H1 (cell line): ENCODE results near the gene TBC1D22A. TPM values are rescaled to one million over a fixed set of nuclear protein-coding genes. Genes with fewer than 3 reads are reported as not detected.

Experiments
- CTCF ChIA-PET: fragments of 300-600 bp; sonication (Branson Sonifier 250); formaldehyde crosslinking; loops from one replicate; lab custom pipeline; 2021; ENCODE audit not compliant: partially characterized antibody; lab: Charles Lee
- POLR2A ChIA-PET: fragments of 300-600 bp; sonication (Branson Sonifier 250); formaldehyde crosslinking; loops from one replicate; lab custom pipeline; 2021; ENCODE audit warnings: inconsistent platforms; ENCODE audit not compliant: partially characterized antibody; lab: Charles Lee
- DNase-seq, 2 experiments: peaks; one replicate each; pipeline versions ENCODE4 v3.0.0 to v3.0.0-alpha.2; 2010 to 2022; ENCODE audit warnings: low spot score in 2 of 2, low read depth in 1 of 2, mixed read lengths in 1 of 2
- FAIRE-seq: peaks from 2 replicates; lab custom pipeline; 2011; peaks lifted over from hg19 to GRCh38; lab: Jason Lieb, UNC
- H2AFZ ChIP-seq: 2 replicates; pipeline ENCODE4 v1.8.1; 2012; ENCODE audit warnings: low read length, inconsistent platforms
- H2AK5ac ChIP-seq: 2 replicates; pipeline ENCODE4 v1.6.1; 2013; ENCODE audit warnings: low read depth, low read length
- H2BK120ac ChIP-seq: replicated peaks from 2 replicates; pipeline ENCODE3; 2013; ENCODE audit warnings: low read depth, low read length, inconsistent platforms
- H2BK12ac ChIP-seq: 2 replicates; pipeline ENCODE4 v1.6.1; 2013; ENCODE audit warnings: low read depth, low read length
- H2BK15ac ChIP-seq: 2 replicates; pipeline ENCODE4 v1.6.1; 2013; ENCODE audit warnings: low read length
- H2BK20ac ChIP-seq: 2 replicates; pipeline ENCODE4 v1.6.1; 2013; ENCODE audit warnings: low read length
- H2BK5ac ChIP-seq: 2 replicates; pipeline ENCODE4 v1.6.1; 2013; ENCODE audit warnings: low read depth, low read length
- H3K14ac ChIP-seq: 2 replicates; pipeline ENCODE4 v1.6.1; 2013; ENCODE audit warnings: inconsistent platforms; ENCODE audit not compliant: insufficient read length
- H3K18ac ChIP-seq: 2 replicates; pipeline ENCODE4 v1.6.1; 2013; ENCODE audit warnings: low read length; ENCODE audit errors: extremely low read depth
- H3K23ac ChIP-seq: 2 replicates; pipeline ENCODE4 v1.6.1; 2013; ENCODE audit warnings: inconsistent platforms; ENCODE audit not compliant: insufficient read length
- H3K23me2 ChIP-seq: 2 replicates; pipeline ENCODE4 v1.6.1; 2013; ENCODE audit warnings: low read depth, low read length
- H3K27ac ChIP-seq: 2 replicates; pipeline ENCODE4 v1.6.1; 2011; ENCODE audit warnings: low read depth, low read length, inconsistent platforms
- H3K27me3 ChIP-seq, 4 experiments: replicated peaks in 1 of 4; 1 replicate in 1 of 4; 2 replicates in 3 of 4; pipeline versions ENCODE4 v1.6.1 to v1.8.1; 2011 to 2013; ENCODE audit warnings: low read length in 3 of 4, mild to moderate bottlenecking in 3 of 4, inconsistent platforms in 2 of 4, mixed read lengths in 2 of 4, moderate library complexity in 1 of 4; ENCODE audit not compliant: control insufficient read depth in 3 of 4, insufficient read depth in 3 of 4; ENCODE audit errors: extremely low read depth in 1 of 4
- H3K36me3 ChIP-seq, 4 experiments: 2 replicates each; pipeline versions ENCODE4 v1.6.1 to v1.8.1; 2011 to 2013; ENCODE audit warnings: mild to moderate bottlenecking in 4 of 4, low read length in 3 of 4, moderate library complexity in 2 of 4, control low read depth in 1 of 4, inconsistent platforms in 1 of 4; ENCODE audit not compliant: insufficient read depth in 4 of 4, control insufficient read depth in 2 of 4
- H3K4ac ChIP-seq: replicated peaks from 2 replicates; pipeline ENCODE3; 2013; ENCODE audit warnings: low read length, low read depth, mixed read lengths, inconsistent platforms; ENCODE audit not compliant: insufficient read length
- H3K4me1 ChIP-seq, 4 experiments: replicated peaks in 1 of 4; 1 replicate in 1 of 4; 2 replicates in 3 of 4; pipeline versions ENCODE4 v1.6.1 to v1.8.1; 2011 to 2013; ENCODE audit warnings: low read length in 3 of 4, inconsistent platforms in 2 of 4, mixed read lengths in 1 of 4; ENCODE audit not compliant: insufficient read depth in 4 of 4, control insufficient read depth in 3 of 4
- H3K4me2 ChIP-seq, 2 experiments: 2 replicates each; pipeline versions ENCODE4 v1.6.1 to v1.8.1; 2011 to 2013; ENCODE audit warnings: low read depth in 2 of 2, low read length in 2 of 2, control low read depth in 1 of 2, inconsistent platforms in 1 of 2, mild to moderate bottlenecking in 1 of 2; ENCODE audit not compliant: insufficient read depth in 1 of 2
- H3K4me3 ChIP-seq, 4 experiments: fragments of 200-600, 300-600 bp in 1 of 4; sonication (generic), shearing (Covaris generic), sonication (Bioruptor Twin) in 1 of 4; 2 replicates each; pipeline versions ENCODE4 v1.5.1 to v1.8.1; 2011 to 2016; ENCODE audit warnings: low read length in 4 of 4, low read depth in 3 of 4, control low read depth in 2 of 4, inconsistent platforms in 2 of 4, mild to moderate bottlenecking in 2 of 4, mixed read lengths in 1 of 4, moderate library complexity in 1 of 4; ENCODE audit not compliant: insufficient read depth in 2 of 4; ENCODE audit errors: extremely low read depth in 1 of 4
- H3K56ac ChIP-seq: replicated peaks from 2 replicates; pipeline ENCODE3; 2013; ENCODE audit warnings: low read depth, mild to moderate bottlenecking, mixed read lengths, low read length, inconsistent platforms; ENCODE audit not compliant: insufficient read length
- H3K79me1 ChIP-seq: 2 replicates; pipeline ENCODE4 v1.6.1; 2013; ENCODE audit warnings: low read depth, low read length, control low read depth
- H3K79me2 ChIP-seq, 2 experiments: 2 replicates each; pipeline versions ENCODE4 v1.6.1 to v1.8.1; 2012 to 2013; ENCODE audit warnings: low read length in 2 of 2, mild to moderate bottlenecking in 2 of 2, inconsistent platforms in 1 of 2; ENCODE audit not compliant: insufficient read depth in 2 of 2, control insufficient read depth in 1 of 2
- H3K9ac ChIP-seq, 4 experiments: replicated peaks in 1 of 4; 1 replicate in 1 of 4; 2 replicates in 3 of 4; pipeline versions ENCODE4 v1.6.1 to v1.8.1; 2011 to 2013; ENCODE audit warnings: low read depth in 3 of 4, low read length in 3 of 4, control low read depth in 2 of 4, mild to moderate bottlenecking in 2 of 4, moderate library complexity in 2 of 4, inconsistent platforms in 1 of 4; ENCODE audit errors: extremely low read depth in 1 of 4
- H3K9me3 ChIP-seq, 2 experiments: 2 replicates each; pipeline versions ENCODE4 v1.6.1 to v1.8.1; 2012 to 2013; ENCODE audit warnings: mild to moderate bottlenecking in 2 of 2, moderate library complexity in 2 of 2, control low read depth in 1 of 2, inconsistent platforms in 1 of 2, low read depth in 1 of 2, low read length in 1 of 2, mixed read lengths in 1 of 2; ENCODE audit not compliant: insufficient read depth in 2 of 2
- H4K20me1 ChIP-seq, 2 experiments: replicated peaks in 1 of 2; 2 replicates each; pipeline versions ENCODE3 to v1.8.1; 2011 to 2013; ENCODE audit warnings: inconsistent platforms in 2 of 2, low read length in 2 of 2, mild to moderate bottlenecking in 1 of 2; ENCODE audit not compliant: insufficient read depth in 2 of 2, control insufficient read depth in 1 of 2
- H4K5ac ChIP-seq: 2 replicates; pipeline ENCODE4 v1.6.1; 2013; ENCODE audit warnings: low read length, low read depth, mixed read lengths, inconsistent platforms; ENCODE audit not compliant: insufficient read length
- H4K8ac ChIP-seq: 2 replicates; pipeline ENCODE4 v1.8.0; 2013; ENCODE audit warnings: mild to moderate bottlenecking, moderate library complexity, low read length, inconsistent platforms; ENCODE audit not compliant: insufficient read depth; ENCODE audit errors: extremely low read depth
- H4K91ac ChIP-seq: replicated peaks from 2 replicates; pipeline ENCODE3; 2013; ENCODE audit warnings: low read length, mixed read lengths, inconsistent platforms; ENCODE audit not compliant: insufficient read length
- WGBS, 2 experiments: shearing (Covaris generic) in 1 of 2; methylation state at CpG; one replicate each; pipeline versions ENCODE4 v1.1.6 to v1.1.7; 2013 to 2015; ENCODE audit warnings: low lambda C conversion rate in 2 of 2, mixed read lengths in 2 of 2, inconsistent platforms in 1 of 2, low coverage in 1 of 2, missing lambda C conversion rate in 1 of 2; ENCODE audit not compliant: insufficient replicate concordance in 2 of 2, insufficient coverage in 1 of 2, insufficient read length in 1 of 2; ENCODE audit errors: extremely low coverage in 1 of 2, missing lambda C conversion rate in 1 of 2; 5-methylcytosine and 5-hydroxymethylcytosine counted together
- polyA plus RNA-seq, 7 experiments: library from polyadenylated mRNA; depleted of rRNA in 3 of 7; stranded (reverse) in 5 of 7; unstranded in 2 of 7; fragments of >200 nt in 5 of 7; fragments of 200-250 nt in 2 of 7; gene quantifications; 1 replicate in 5 of 7; 2 replicates in 1 of 7; 4 replicates in 1 of 7; pipeline versions ENCODE4 v1.2.1 to v1.2.3, GENCODE V29; 2011 to 2013; ENCODE audit warnings: missing spikeins in 2 of 7, mixed read lengths in 2 of 7
- total RNA-seq: library from RNA; stranded (reverse); fragmentation: NEBNext Ultra II Directional; extraction: Animal tissue kit (Norgen Biotek cat#: 25700); gene quantifications from 2 replicates; pipeline ENCODE4 v1.2.1, GENCODE V29; 2021

TBC1D22A gene
- total and polyA plus RNA-seq, 2 of the 8 experiments (the other 6 are each of a cell fraction or from before 2014, with no cell fraction given) = 11.9 to 18.4 TPM

- H2BK20ac ChIP-seq = no peak overlapping the region
- 18% methylated on average over 9 of the region's 9 CpGs; no CpG with 5 or more reads in 1 of the 2 experiments for WGBS, 2 experiments
- no peak overlapping the region for H2BK15ac ChIP-seq
- H3K27ac ChIP-seq = no peak overlapping the region
- H2BK120ac ChIP-seq = no peak overlapping the region
- H4K8ac ChIP-seq = no peak overlapping the region
- no peak for FAIRE-seq
- POLR2A ChIA-PET = no interaction called here
- no peaks in the 10 kb centered on the region for H3K79me2 ChIP-seq
- H4K5ac ChIP-seq = no peak overlapping the region
- H3K4me1 ChIP-seq = peaks cover 6 to 25% (median 10%) of the 10 kb centered on the region in 4 experiments; a peak in 6 of 7 replicates
- H4K91ac ChIP-seq = no peak overlapping the region
- no peak overlapping the region for H2AFZ ChIP-seq
- H3K36me3 ChIP-seq = no peaks in the 10 kb centered on the region
- no peak overlapping the region for H2AK5ac ChIP-seq
- no peak overlapping the region for H3K56ac ChIP-seq
- H3K4ac ChIP-seq = no peak overlapping the region
- H3K9me3 ChIP-seq = no peaks in the 10 kb centered on the region
- peaks cover 0 to 2% of the 10 kb centered on the region in 2 experiments for H4K20me1 ChIP-seq
- no peak overlapping the region for H3K23ac ChIP-seq
- peaks cover 0 to 6% (median 2%) of the 10 kb centered on the region in 4 experiments; a peak in 3 of 7 replicates for H3K27me3 ChIP-seq
- no peak overlapping the region for H3K14ac ChIP-seq
- H3K23me2 ChIP-seq = 0 out of 2 replicates have a peak, but pooled peaks cover 2% of the 10 kb centered on the region
- H3K4me2 ChIP-seq = peak overlapping the region; percentile 47 to 50
- H2BK5ac ChIP-seq = no peak overlapping the region
- peaks cover 7% of the 10 kb centered on the region for H3K79me1 ChIP-seq
- peak overlapping the region in 1 of 4 experiments; percentile 27; a peak in 3 of 8 replicates for H3K4me3 ChIP-seq
- H3K18ac ChIP-seq = no peak overlapping the region
- no peak for DNase-seq
- no peak overlapping the region for H3K9ac ChIP-seq
- CTCF ChIA-PET = interaction anchor here (1.3 to 3.6 kb wide), 2 partner anchors 16 to 224 kb away, joined by 3 to 16 read pairs; no protein-coding TSS in a partner anchor
- no peak overlapping the region for H2BK12ac ChIP-seq
Observed at GRCh38 chr22:47027766-47028165, 265.3 kb downstream of the TBC1D22A start.
